GM12865 (cell line): ENCODE measurements around the gene CETN2.

Experiments used
- DNase-seq: peaks from one replicate; pipeline ENCODE4 v3.0.0; 2010; ENCODE audit warnings: low read depth
- H3K4me3 ChIP-seq: 2 replicates; pipeline ENCODE4 v1.5.1; 2011; ENCODE audit warnings: mild to moderate bottlenecking, low read depth, low read length, control low read depth
- CTCF ChIP-seq: IDR thresholded peaks from 2 replicates; pipeline ENCODE4 v1.5.1; 2011; ENCODE audit warnings: low read length, control low read depth, low read depth, inconsistent platforms; ENCODE audit not compliant: insufficient read depth; ENCODE audit errors: missing control alignments

The CETN2 gene

GRCh38 chrX:152830312-152831305, at the start of gene CETN2, which contains the start of gene NSDHL:
TSS of gene CETN2 (minus strand) at chrX:152830757. CDS start at chrX:152830710, 47 bp downstream.
TSS of gene NSDHL (plus strand) at chrX:152831063. CDS start at chrX:152846325, 15,262 bp downstream.
- no peak for TF ChIP-seq CTCF
- H3K4me3 ChIP-seq: peak within 1 kb of the TSS; percentile 76
- peak; percentile 96 for DNase-seq

GRCh38 chrX:152878976-152879755, 48.6 kb upstream of the CETN2 start:
- no peak overlapping the region for H3K4me3 ChIP-seq
- no peak for TF ChIP-seq CTCF
- DNase-seq: no peak

- no peak for DNase-seq
- TF ChIP-seq CTCF: no peak
- H3K4me3 ChIP-seq: no peak overlapping the region
Observed at GRCh38 chrX:152876931-152877840, 46.6 kb upstream of the CETN2 start.

- no peak for DNase-seq
- TF ChIP-seq CTCF: no peak
- H3K4me3 ChIP-seq: no peak overlapping the region
Observed at GRCh38 chrX:152873361-152873760, 42.8 kb upstream of the CETN2 start.

- TF ChIP-seq CTCF: no peak
- no peak for DNase-seq
- no peak overlapping the region for H3K4me3 ChIP-seq
Observed at GRCh38 chrX:152872522-152872921, 42.0 kb upstream of the CETN2 start.

- TF ChIP-seq CTCF: no peak
- DNase-seq: no peak
- H3K4me3 ChIP-seq: no peak overlapping the region
Observed at GRCh38 chrX:152871260-152871659, 40.7 kb upstream of the CETN2 start.
